ENCODE results near the gene SLC9A9.

Gene SLC9A9

GRCh38 chr3:143383421-143383820, 464.8 kb downstream of the SLC9A9 start:
- DNase-seq, result no peak

- DNase-seq, result no peak
Measured at GRCh38 chr3:143382816-143383215, 465.5 kb downstream of the SLC9A9 start.

- no peak for DNase-seq
Measured at GRCh38 chr3:143380449-143380848, 467.8 kb downstream of the SLC9A9 start.

GRCh38 chr3:143375698-143376097, 472.6 kb downstream of the SLC9A9 start:
- DNase-seq, result no peak

GRCh38 chr3:143367171-143367570, 481.1 kb downstream of the SLC9A9 start:
- no peak for DNase-seq

GRCh38 chr3:143366672-143367071, 481.6 kb downstream of the SLC9A9 start:
- DNase-seq, result no peak

GRCh38 chr3:143363949-143364348, 484.3 kb downstream of the SLC9A9 start:
- DNase-seq, result no peak

GRCh38 chr3:143363276-143363675, 485.0 kb downstream of the SLC9A9 start:
- no peak for DNase-seq

GRCh38 chr3:143362115-143362991, 485.9 kb downstream of the SLC9A9 start:
- no peak for DNase-seq

GRCh38 chr3:143361589-143361988, 486.7 kb downstream of the SLC9A9 start:
- no peak for DNase-seq

GRCh38 chr3:143360244-143360643, 488.0 kb downstream of the SLC9A9 start:
- no peak for DNase-seq

- DNase-seq, result no peak
Measured at GRCh38 chr3:143358793-143359491, 489.3 kb downstream of the SLC9A9 start.

- DNase-seq, result no peak
Measured at GRCh38 chr3:143358155-143358792, 490.0 kb downstream of the SLC9A9 start.

GRCh38 chr3:143357700-143358099, 490.6 kb downstream of the SLC9A9 start:
- no peak for DNase-seq

- DNase-seq, result no peak
Measured at GRCh38 chr3:143356839-143357238, 491.4 kb downstream of the SLC9A9 start.

- DNase-seq, result no peak
Measured at GRCh38 chr3:143354342-143354741, 493.9 kb downstream of the SLC9A9 start.

- no peak for DNase-seq
Measured at GRCh38 chr3:143352850-143353550, 495.3 kb downstream of the SLC9A9 start.

GRCh38 chr3:143351895-143352608, 496.2 kb downstream of the SLC9A9 start:
- no peak for DNase-seq

GRCh38 chr3:143351354-143351753, 496.9 kb downstream of the SLC9A9 start:
- DNase-seq, result no peak

- no peak for DNase-seq
Measured at GRCh38 chr3:143349455-143349854, 498.8 kb downstream of the SLC9A9 start.

GRCh38 chr3:143348486-143349327, 499.6 kb downstream of the SLC9A9 start:
- DNase-seq, result no peak

Data from activated CD4-positive, alpha-beta T cell treated with anti-CD3 and anti-CD28 coated beads for 48 hours (primary cell).